Activated B cell treated with CpG ODN at 0.5 μM for 24 hours (primary cell): ENCODE data around the gene LAMTOR2. TPM values are rescaled to one million over a fixed set of nuclear protein-coding genes. Genes with fewer than 3 reads are reported as not detected.

Experiments
- ATAC-seq: fragments of 200-7000 bp; cut with Tn5 transposase; one replicate; pipeline ENCODE4 v1.10.0; 2021; ENCODE audit warnings: low read depth, mild to moderate bottlenecking, moderate library complexity
- CTCF ChIA-PET: fragments of 350-600 bp; sonication (Branson Sonifier 250); formaldehyde crosslinking; loops from one replicate; lab custom pipeline; 2021; ENCODE audit warnings: antibody characterized with exemption; lab: Charles Lee
- POLR2A ChIA-PET: fragments of 350-600 bp; sonication (Branson Sonifier 250); formaldehyde crosslinking; loops from one replicate; lab custom pipeline; 2021; ENCODE audit warnings: antibody characterized with exemption; lab: Charles Lee
- DNase-seq: peaks from one replicate; pipeline ENCODE4 v3.0.0; 2022
- H3K27ac Mint-ChIP-seq: one replicate; pipeline ENCODE4 v1.8.0; 2020; ENCODE audit warnings: mixed read lengths
- H3K27me3 Mint-ChIP-seq: one replicate; pipeline ENCODE4 v1.8.0; 2021; ENCODE audit warnings: mixed read lengths
- H3K36me3 Mint-ChIP-seq: one replicate; pipeline ENCODE4 v1.8.0; 2021; ENCODE audit warnings: low read depth, mixed read lengths
- H3K4me1 Mint-ChIP-seq: one replicate; pipeline ENCODE4 v1.8.0; 2021; ENCODE audit warnings: mixed read lengths
- H3K4me3 Mint-ChIP-seq: one replicate; pipeline ENCODE4 v1.8.0; 2020; ENCODE audit warnings: mild to moderate bottlenecking, mixed read lengths
- H3K9me3 Mint-ChIP-seq: one replicate; pipeline ENCODE4 v1.8.0; 2020; ENCODE audit warnings: mixed read lengths
- CTCF ChIP-seq: fragments of 200-600 bp; IDR thresholded peaks from one replicate; pipeline ENCODE4 v1.8.0; 2022; ENCODE audit warnings: antibody characterized with exemption, mild to moderate bottlenecking
- intact Hi-C: fragments of 100-400 bp; cut with micrococcal nuclease; formaldehyde crosslinking; loops from one replicate; pipeline ENCODE4 v1.15.1; 2024
- total RNA-seq: library from RNA; stranded (reverse); gene quantifications from 2 replicates; pipeline ENCODE4 v1.2.3, GENCODE V29; 2022

LAMTOR2 gene
- total RNA-seq, 1 donor from 2014 or later, result 48.0 TPM

DNA sequence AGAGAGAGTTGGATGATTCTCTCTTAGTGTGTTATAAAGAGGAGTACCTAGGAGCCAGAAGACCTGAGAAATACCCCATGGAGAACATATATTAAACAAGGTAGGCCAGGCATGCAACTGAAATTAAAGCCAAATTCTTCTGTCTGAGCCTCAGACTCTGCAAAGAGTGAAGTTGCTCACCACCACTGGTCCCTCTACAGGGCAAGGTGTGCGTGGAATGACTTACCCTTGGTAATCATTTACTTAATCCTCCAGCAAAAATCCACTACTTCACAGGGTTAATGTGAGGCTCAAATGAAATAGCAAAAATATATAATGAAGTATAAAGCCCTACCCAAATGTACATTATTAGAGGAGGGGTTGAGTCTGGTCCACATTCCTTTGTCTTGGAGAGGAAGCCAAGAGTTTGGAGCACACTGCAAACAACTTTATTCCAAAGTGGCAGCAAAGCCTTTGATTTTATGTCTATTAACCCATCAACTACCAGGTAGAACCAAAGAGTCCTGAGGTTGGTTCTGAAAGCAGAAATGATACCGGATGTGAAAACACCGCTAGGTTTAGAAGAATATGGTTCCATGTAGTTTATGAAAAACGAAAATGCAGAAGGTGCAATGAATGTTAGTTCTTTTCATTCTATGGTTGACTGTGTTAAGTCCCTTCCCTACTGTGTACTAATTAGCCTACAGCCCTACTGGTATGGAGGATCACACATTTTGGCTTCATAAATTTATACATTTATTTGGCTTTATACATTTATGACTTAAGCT, 42.3 kb upstream of the LAMTOR2 start:
- intact Hi-C loops, result loop anchor here (2.0 kb wide), 1 partner anchor 43 kb away; the partner anchor contains the start of gene LAMTOR2
- ATAC-seq, result peak; percentile 90
- no peaks in the 10 kb centered on the region for H3K27me3 Mint-ChIP-seq
- DNase-seq, result no peak
- peak overlapping the region; percentile 28 for H3K4me3 Mint-ChIP-seq
- H3K4me1 Mint-ChIP-seq, result peaks cover 23% of the 10 kb centered on the region
- no peaks in the 10 kb centered on the region for H3K9me3 Mint-ChIP-seq
- peaks cover 71% of the 10 kb centered on the region for H3K36me3 Mint-ChIP-seq
- TF ChIP-seq CTCF, result no peak
- ChIA-PET POLR2A (no interaction called here), CTCF (no interaction called here)
- H3K27ac Mint-ChIP-seq, result peak overlapping the region; percentile 74

- POLR2A ChIA-PET, result interaction anchor here (0.5 to 0.7 kb wide), 2 partner anchors 38 to 72 kb away, joined by 3 read pairs; no protein-coding TSS in a partner anchor
- Mint-ChIP-seq H3K27me3 (no peaks in the 10 kb centered on the region), H3K36me3 (peaks cover 76% of the 10 kb centered on the region), H3K4me3 (no peak overlapping the region), H3K9me3 (no peaks in the 10 kb centered on the region), H3K27ac (no peak overlapping the region), H3K4me1 (peaks cover 34% of the 10 kb centered on the region)
- CTCF ChIA-PET, result no interaction called here
- intact Hi-C loops, result no loop called here
- no peak for TF ChIP-seq CTCF
- ATAC-seq (no peak), DNase-seq (no peak)
Observed at GRCh38 chr1:156014829-156015228, 39.8 kb upstream of the LAMTOR2 start.

DNA sequence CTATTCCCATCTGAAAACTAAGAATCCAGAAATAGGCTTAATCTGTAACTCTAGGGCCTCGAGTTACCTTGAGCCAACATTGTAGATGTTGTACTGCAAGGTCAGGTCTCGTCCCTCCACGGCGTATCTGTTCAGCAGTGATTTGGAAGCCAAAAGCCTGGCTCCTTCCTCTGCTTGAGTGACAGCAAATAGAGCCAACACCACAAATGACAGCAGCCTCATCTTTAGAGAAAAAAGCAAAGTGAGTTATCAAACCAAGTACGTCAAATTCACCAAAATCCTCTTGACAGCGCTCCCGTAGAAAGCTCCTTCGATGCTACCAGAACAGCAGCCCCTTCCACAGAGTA, 34.7 kb upstream of the LAMTOR2 start:
- ChIA-PET CTCF (no interaction called here), POLR2A (interaction anchor here (0.6 to 1.8 kb wide), 8 partner anchors 12 to 182 kb away, joined by 3 to 15 read pairs (median 4); partner anchors contain the start of gene ARHGEF2)
- H3K36me3 Mint-ChIP-seq, result peaks cover 39% of the 10 kb centered on the region
- no peaks in the 10 kb centered on the region for H3K9me3 Mint-ChIP-seq
- H3K27ac Mint-ChIP-seq, result peak overlapping the region; percentile 93
- intact Hi-C loops, result loop anchor here (2.0 kb wide), 1 partner anchor 163 kb away; the partner anchor contains the start of gene GON4L
- H3K27me3 Mint-ChIP-seq, result peaks cover under 1% of the 10 kb centered on the region
- TF ChIP-seq CTCF, result no peak
- H3K4me3 Mint-ChIP-seq, result peak overlapping the region; percentile 98
- ATAC-seq, result no peak
- DNase-seq, result no peak
- H3K4me1 Mint-ChIP-seq, result peaks cover 22% of the 10 kb centered on the region

- Mint-ChIP-seq H3K27me3 (peaks cover 5% of the 10 kb centered on the region), H3K27ac (peak within 1 kb of the TSS; percentile 93), H3K36me3 (peaks cover 39% of the 10 kb centered on the region), H3K4me3 (peak within 1 kb of the TSS; percentile 98), H3K4me1 (peaks cover 22% of the 10 kb centered on the region), H3K9me3 (no peaks in the 10 kb centered on the region)
- peak; percentile 65 for DNase-seq
- ChIA-PET CTCF (interaction anchor here (1.1 kb wide), 2 partner anchors 31 to 46 kb away, joined by 3 read pairs; no protein-coding TSS in a partner anchor), POLR2A (interaction anchor here (0.6 to 1.8 kb wide), 10 partner anchors 12 to 182 kb away, joined by 3 to 15 read pairs (median 4); partner anchors contain the start of genes ARHGEF2 and KHDC4)
- intact Hi-C loops, result loop anchor here (1.0 to 2.0 kb wide), 2 partner anchors 34 to 164 kb away; partner anchors contain the start of genes GON4L and LAMTOR2
- peak; percentile 99 for ATAC-seq
- TF ChIP-seq CTCF, result no peak
Observed at GRCh38 chr1:156020293-156021092, 34.1 kb upstream of the LAMTOR2 start, which contains the start of gene SSR2. Gene SSR2 (minus strand): TSS chr1:156020951. CDS start chr1:156020167, 784 bp downstream.
